Activated CD4-positive, alpha-beta T cell treated with anti-CD3 and anti-CD28 coated beads, Interleukin-10, Interleukin-2, amounts not matched to agents 100 ng/mL and 50 ng/mL, durations not matched to agents 16 hours and 8 hours (primary cell): ENCODE data around the gene FBRSL1.
"Not testable (repeated sequence)": the region's sequence is repeated elsewhere in the genome, so short reads cannot be mapped to it uniquely, and the experiment has no call there.

Experiments used
- DNase-seq: peaks from one replicate; pipeline ENCODE4 v3.0.0-alpha.2; 2020

The FBRSL1 gene

GRCh38 chr12:132471858-132472255 is 18.1 kb upstream of the FBRSL1 start:
- DNase-seq = no peak

- DNase-seq = no peak
Measured at GRCh38 chr12:132472386-132472785, 17.6 kb upstream of the FBRSL1 start.

- DNase-seq = peak; percentile 33
Measured at GRCh38 chr12:132474237-132474741, 15.7 kb upstream of the FBRSL1 start.

- not testable (repeated sequence) for DNase-seq
Measured at GRCh38 chr12:132474799-132475303, 15.1 kb upstream of the FBRSL1 start.

- peak; percentile 35 for DNase-seq
Measured at GRCh38 chr12:132475304-132476037, 14.5 kb upstream of the FBRSL1 start.

GRCh38 chr12:132476038-132476414 is 13.9 kb upstream of the FBRSL1 start:
- DNase-seq = no peak

GRCh38 chr12:132476421-132476820 is 13.5 kb upstream of the FBRSL1 start:
- no peak for DNase-seq

- DNase-seq = no peak
Measured at GRCh38 chr12:132477017-132477702, 12.8 kb upstream of the FBRSL1 start.

- no peak for DNase-seq
Measured at GRCh38 chr12:132477703-132478432, 12.1 kb upstream of the FBRSL1 start.

- DNase-seq = no peak
Measured at GRCh38 chr12:132478433-132478803, 11.5 kb upstream of the FBRSL1 start.

GRCh38 chr12:132478845-132479244 is 11.1 kb upstream of the FBRSL1 start:
- no peak for DNase-seq

- no peak for DNase-seq
Measured at GRCh38 chr12:132479291-132479690, 10.7 kb upstream of the FBRSL1 start.

- DNase-seq = no peak
Measured at GRCh38 chr12:132479938-132480622, 9.9 kb upstream of the FBRSL1 start.

- DNase-seq = no peak
Measured at GRCh38 chr12:132480623-132481132, 9.3 kb upstream of the FBRSL1 start.

GRCh38 chr12:132481345-132481744 is 8.6 kb upstream of the FBRSL1 start:
- DNase-seq = no peak

GRCh38 chr12:132481771-132482745 is 7.9 kb upstream of the FBRSL1 start:
- DNase-seq = no peak

- DNase-seq = no peak
Measured at GRCh38 chr12:132482771-132483170, 7.2 kb upstream of the FBRSL1 start.

- DNase-seq = no peak
Measured at GRCh38 chr12:132483208-132483607, 6.7 kb upstream of the FBRSL1 start.

GRCh38 chr12:132483612-132484011 is 6.3 kb upstream of the FBRSL1 start:
- DNase-seq = no peak

GRCh38 chr12:132484183-132484890 is 5.6 kb upstream of the FBRSL1 start:
- no peak for DNase-seq
